ENCODE measurements around the gene SHROOM3.

DNA sequence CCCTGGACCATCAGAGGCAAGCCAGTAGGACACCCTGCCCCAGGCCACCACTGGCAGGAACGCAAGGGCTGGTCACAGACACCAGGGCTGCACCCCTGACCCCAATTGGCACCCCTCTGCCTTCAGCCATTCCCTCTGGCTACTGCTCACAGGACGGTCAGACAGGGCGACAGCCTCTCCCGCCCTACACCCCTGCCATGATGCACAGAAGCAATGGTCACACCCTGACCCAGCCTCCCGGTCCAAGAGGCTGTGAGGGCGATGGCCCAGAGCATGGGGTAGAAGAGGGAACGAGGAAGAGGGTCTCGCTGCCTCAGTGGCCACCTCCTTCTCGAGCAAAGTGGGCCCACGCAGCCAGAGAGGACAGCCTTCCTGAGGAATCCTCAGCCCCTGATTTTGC, 319.4 kb downstream of the SHROOM3 start:
- TF ChIP-seq PPARA (CRISPR knock-in tag; IDR thresholded peaks at IDR 0.05; ENCODE audit: borderline replicate concordance) (no peak), ZNF8 (CRISPR knock-in tag; IDR thresholded peaks at IDR 0.05) (no peak), OSR1 (CRISPR knock-in tag; IDR thresholded peaks at IDR 0.05) (no peak), TCF4 (CRISPR knock-in tag; IDR thresholded peaks at IDR 0.05; ENCODE audit: borderline replicate concordance) (no peak), ZNF565 (CRISPR knock-in tag; conservative IDR thresholded peaks at IDR 0.05; ENCODE audit: low read depth) (no peak), ZC3H10 (CRISPR knock-in tag; IDR thresholded peaks at IDR 0.05) (no peak), SNAI2 (CRISPR knock-in tag; IDR thresholded peaks at IDR 0.05) (no peak), ISL1 (CRISPR knock-in tag; IDR thresholded peaks at IDR 0.05) (no peak), RARB (CRISPR knock-in tag; IDR thresholded peaks at IDR 0.05) (no peak), ZFP30 (CRISPR knock-in tag; IDR thresholded peaks at IDR 0.05) (no peak)
- TF ChIP-seq, protein P1, sequence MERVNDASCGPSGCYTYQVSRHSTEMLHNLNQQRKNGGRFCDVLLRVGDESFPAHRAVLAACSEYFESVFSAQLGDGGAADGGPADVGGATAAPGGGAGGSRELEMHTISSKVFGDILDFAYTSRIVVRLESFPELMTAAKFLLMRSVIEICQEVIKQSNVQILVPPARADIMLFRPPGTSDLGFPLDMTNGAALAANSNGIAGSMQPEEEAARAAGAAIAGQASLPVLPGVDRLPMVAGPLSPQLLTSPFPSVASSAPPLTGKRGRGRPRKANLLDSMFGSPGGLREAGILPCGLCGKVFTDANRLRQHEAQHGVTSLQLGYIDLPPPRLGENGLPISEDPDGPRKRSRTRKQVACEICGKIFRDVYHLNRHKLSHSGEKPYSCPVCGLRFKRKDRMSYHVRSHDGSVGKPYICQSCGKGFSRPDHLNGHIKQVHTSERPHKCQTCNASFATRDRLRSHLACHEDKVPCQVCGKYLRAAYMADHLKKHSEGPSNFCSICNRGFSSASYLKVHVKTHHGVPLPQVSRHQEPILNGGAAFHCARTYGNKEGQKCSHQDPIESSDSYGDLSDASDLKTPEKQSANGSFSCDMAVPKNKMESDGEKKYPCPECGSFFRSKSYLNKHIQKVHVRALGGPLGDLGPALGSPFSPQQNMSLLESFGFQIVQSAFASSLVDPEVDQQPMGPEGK (CRISPR knock-in tag; IDR thresholded peaks at IDR 0.05; ENCODE audit: borderline replicate concordance) = no peak
- TF ChIP-seq, protein P2, sequence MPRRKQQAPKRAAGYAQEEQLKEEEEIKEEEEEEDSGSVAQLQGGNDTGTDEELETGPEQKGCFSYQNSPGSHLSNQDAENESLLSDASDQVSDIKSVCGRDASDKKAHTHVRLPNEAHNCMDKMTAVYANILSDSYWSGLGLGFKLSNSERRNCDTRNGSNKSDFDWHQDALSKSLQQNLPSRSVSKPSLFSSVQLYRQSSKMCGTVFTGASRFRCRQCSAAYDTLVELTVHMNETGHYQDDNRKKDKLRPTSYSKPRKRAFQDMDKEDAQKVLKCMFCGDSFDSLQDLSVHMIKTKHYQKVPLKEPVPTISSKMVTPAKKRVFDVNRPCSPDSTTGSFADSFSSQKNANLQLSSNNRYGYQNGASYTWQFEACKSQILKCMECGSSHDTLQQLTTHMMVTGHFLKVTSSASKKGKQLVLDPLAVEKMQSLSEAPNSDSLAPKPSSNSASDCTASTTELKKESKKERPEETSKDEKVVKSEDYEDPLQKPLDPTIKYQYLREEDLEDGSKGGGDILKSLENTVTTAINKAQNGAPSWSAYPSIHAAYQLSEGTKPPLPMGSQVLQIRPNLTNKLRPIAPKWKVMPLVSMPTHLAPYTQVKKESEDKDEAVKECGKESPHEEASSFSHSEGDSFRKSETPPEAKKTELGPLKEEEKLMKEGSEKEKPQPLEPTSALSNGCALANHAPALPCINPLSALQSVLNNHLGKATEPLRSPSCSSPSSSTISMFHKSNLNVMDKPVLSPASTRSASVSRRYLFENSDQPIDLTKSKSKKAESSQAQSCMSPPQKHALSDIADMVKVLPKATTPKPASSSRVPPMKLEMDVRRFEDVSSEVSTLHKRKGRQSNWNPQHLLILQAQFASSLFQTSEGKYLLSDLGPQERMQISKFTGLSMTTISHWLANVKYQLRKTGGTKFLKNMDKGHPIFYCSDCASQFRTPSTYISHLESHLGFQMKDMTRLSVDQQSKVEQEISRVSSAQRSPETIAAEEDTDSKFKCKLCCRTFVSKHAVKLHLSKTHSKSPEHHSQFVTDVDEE (CRISPR knock-in tag; IDR thresholded peaks at IDR 0.05) = no peak
